Panc1 (cell line): Measurements from ENCODE around the gene LRP4. TPM values are rescaled to one million over a fixed set of nuclear protein-coding genes. Genes with fewer than 3 reads are reported as not detected.

Source experiments
- ATAC-seq: fragments of 200-7000 bp; cut with Tn5 transposase; 2 replicates; pipeline ENCODE4 v1.9.1; 2020; ENCODE audit warnings: mild to moderate bottlenecking, moderate library complexity
- Bru-seq: library from RNA; stranded (reverse); fragments of 400-500 nt; gene quantifications from one replicate; lab custom pipeline; 2021; lab: Mats Ljungman, UMichigan
- BruChase-seq, 2 experiments: library from RNA; stranded (reverse); fragments of 400-500 nt; gene quantifications; one replicate each; lab custom pipeline; 2021; lab: Mats Ljungman, UMichigan
- BruUV-seq: library from RNA; stranded (reverse); fragments of 400-500 nt; replicated peaks from 2 replicates; lab custom pipeline; 2021; lab: Mats Ljungman, UMichigan
- CTCF ChIA-PET: fragments of 300-600 bp; sonication (Branson Sonifier 250); formaldehyde crosslinking; loops from one replicate; lab custom pipeline; 2022; ENCODE audit warnings: antibody characterized with exemption; lab: Charles Lee
- POLR2A ChIA-PET: fragments of 300-600 bp; sonication (Branson Sonifier 250); formaldehyde crosslinking; loops from one replicate; lab custom pipeline; 2022; ENCODE audit warnings: antibody characterized with exemption; lab: Charles Lee
- DNase-seq: peaks from one replicate; pipeline ENCODE4 v3.0.0-alpha.2; 2010; ENCODE audit warnings: low read depth, low spot score
- H3K27ac ChIP-seq: 2 replicates; pipeline ENCODE4 v1.5.1; 2011; ENCODE audit warnings: mild to moderate bottlenecking, low read length, inconsistent platforms
- H3K27me3 ChIP-seq: fragments of 200-500 bp; sonication (Bioruptor generic); 2 replicates; pipeline ENCODE4 v1.6.0; 2014; ENCODE audit warnings: low read length, inconsistent platforms; ENCODE audit not compliant: control insufficient read depth, insufficient read depth
- H3K36me3 ChIP-seq: fragments of 200-500 bp; sonication (Bioruptor generic); 2 replicates; pipeline ENCODE4 v1.5.1; 2014; ENCODE audit warnings: inconsistent platforms, mild to moderate bottlenecking, low read length, moderate library complexity; ENCODE audit not compliant: control insufficient read depth, insufficient read depth
- H3K4me1 ChIP-seq: 2 replicates; pipeline ENCODE4 v1.5.1; 2011; ENCODE audit warnings: inconsistent platforms, mild to moderate bottlenecking, low read length, moderate library complexity; ENCODE audit not compliant: control insufficient read depth, insufficient read depth
- H3K4me3 ChIP-seq, 2 experiments: 2 replicates each; pipeline ENCODE4 v1.5.1; 2011 to 2012; ENCODE audit warnings: low read depth in 2 of 2, low read length in 2 of 2, mild to moderate bottlenecking in 2 of 2, inconsistent platforms in 1 of 2, moderate library complexity in 1 of 2
- H3K9me3 ChIP-seq: fragments of 200-500 bp; sonication (Bioruptor generic); 2 replicates; pipeline ENCODE4 v1.5.1; 2014; ENCODE audit warnings: low read depth, mild to moderate bottlenecking, inconsistent platforms, low read length, moderate library complexity; ENCODE audit not compliant: control insufficient read depth, insufficient read depth
- CTCF ChIP-seq: fragments of 450-650 bp; IDR thresholded peaks from 2 replicates; pipeline ENCODE4 v1.5.1; 2017; ENCODE audit warnings: mild to moderate bottlenecking
- POLR2AphosphoS5 ChIP-seq: IDR thresholded peaks from 2 replicates; pipeline ENCODE4 v1.6.1; 2012; ENCODE audit warnings: mild to moderate bottlenecking, low read depth, low read length, moderate library complexity
- REST ChIP-seq, 2 experiments: IDR thresholded peaks; 2 replicates each; pipeline ENCODE4 v1.6.1; 2011 to 2012; ENCODE audit warnings: low read depth in 2 of 2, control low read depth in 1 of 2, low read length in 1 of 2, mild to moderate bottlenecking in 1 of 2, moderate library complexity in 1 of 2; ENCODE audit not compliant: insufficient read depth in 1 of 2
- SIN3A ChIP-seq: IDR thresholded peaks from 2 replicates; pipeline ENCODE4 v1.6.1; 2012; ENCODE audit warnings: low read depth, mild to moderate bottlenecking, low read length, moderate library complexity, borderline replicate concordance; ENCODE audit not compliant: insufficient read depth
- TCF7L2 ChIP-seq: IDR thresholded peaks from 2 replicates; pipeline ENCODE4 v1.6.1; 2011; ENCODE audit warnings: mild to moderate bottlenecking, low read depth, low read length, inconsistent platforms
- in situ Hi-C: cut with HindIII; loops from 2 replicates; pipeline ENCODE4 v1.10.0; 2016; ENCODE audit warnings: low sequenced_read_pairs, low pct_unique_long_range_greater_than_20kb
- intact Hi-C: fragments of 100-400 bp; cut with micrococcal nuclease; formaldehyde crosslinking; loops from one replicate; pipeline ENCODE4 v1.10.0; 2022; ENCODE audit not compliant: unreplicated experiment
- long read RNA-seq: library from polyadenylated mRNA; unstranded; transcript quantifications from one replicate; pipeline ENCODE4 v2.0.0, GENCODE V29; 2021; ENCODE audit not compliant: unreplicated experiment
- polyA plus RNA-seq: library from polyadenylated mRNA; unstranded; fragments of >200 nt; gene quantifications from one replicate; pipeline ENCODE4 v1.2.1, GENCODE V29; 2012; ENCODE audit warnings: missing spikeins; ENCODE audit not compliant: insufficient read length
- total RNA-seq: library from RNA; stranded (reverse); gene quantifications from one replicate; pipeline ENCODE4 v1.2.1, GENCODE V29; 2021; ENCODE audit not compliant: unreplicated experiment

Gene LRP4, protein sequence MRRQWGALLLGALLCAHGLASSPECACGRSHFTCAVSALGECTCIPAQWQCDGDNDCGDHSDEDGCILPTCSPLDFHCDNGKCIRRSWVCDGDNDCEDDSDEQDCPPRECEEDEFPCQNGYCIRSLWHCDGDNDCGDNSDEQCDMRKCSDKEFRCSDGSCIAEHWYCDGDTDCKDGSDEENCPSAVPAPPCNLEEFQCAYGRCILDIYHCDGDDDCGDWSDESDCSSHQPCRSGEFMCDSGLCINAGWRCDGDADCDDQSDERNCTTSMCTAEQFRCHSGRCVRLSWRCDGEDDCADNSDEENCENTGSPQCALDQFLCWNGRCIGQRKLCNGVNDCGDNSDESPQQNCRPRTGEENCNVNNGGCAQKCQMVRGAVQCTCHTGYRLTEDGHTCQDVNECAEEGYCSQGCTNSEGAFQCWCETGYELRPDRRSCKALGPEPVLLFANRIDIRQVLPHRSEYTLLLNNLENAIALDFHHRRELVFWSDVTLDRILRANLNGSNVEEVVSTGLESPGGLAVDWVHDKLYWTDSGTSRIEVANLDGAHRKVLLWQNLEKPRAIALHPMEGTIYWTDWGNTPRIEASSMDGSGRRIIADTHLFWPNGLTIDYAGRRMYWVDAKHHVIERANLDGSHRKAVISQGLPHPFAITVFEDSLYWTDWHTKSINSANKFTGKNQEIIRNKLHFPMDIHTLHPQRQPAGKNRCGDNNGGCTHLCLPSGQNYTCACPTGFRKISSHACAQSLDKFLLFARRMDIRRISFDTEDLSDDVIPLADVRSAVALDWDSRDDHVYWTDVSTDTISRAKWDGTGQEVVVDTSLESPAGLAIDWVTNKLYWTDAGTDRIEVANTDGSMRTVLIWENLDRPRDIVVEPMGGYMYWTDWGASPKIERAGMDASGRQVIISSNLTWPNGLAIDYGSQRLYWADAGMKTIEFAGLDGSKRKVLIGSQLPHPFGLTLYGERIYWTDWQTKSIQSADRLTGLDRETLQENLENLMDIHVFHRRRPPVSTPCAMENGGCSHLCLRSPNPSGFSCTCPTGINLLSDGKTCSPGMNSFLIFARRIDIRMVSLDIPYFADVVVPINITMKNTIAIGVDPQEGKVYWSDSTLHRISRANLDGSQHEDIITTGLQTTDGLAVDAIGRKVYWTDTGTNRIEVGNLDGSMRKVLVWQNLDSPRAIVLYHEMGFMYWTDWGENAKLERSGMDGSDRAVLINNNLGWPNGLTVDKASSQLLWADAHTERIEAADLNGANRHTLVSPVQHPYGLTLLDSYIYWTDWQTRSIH (N-terminal part only)
- total RNA-seq: 11.7 TPM
- polyA plus RNA-seq: 8.8 TPM
- Bru-seq, nascent RNA: percentile 50 among the genes with signal in this experiment
- BruChase-seq, experiment 1, labeled RNA remaining after a 2-hour chase: percentile 49 among the genes with signal in this experiment
- percentile 54 among the genes with signal in this experiment for BruChase-seq, experiment 2, labeled RNA remaining after a 6-hour chase
- long read RNA-seq, full-length matches to known transcripts: 1 of 8 reads
- long read RNA-seq, partial matches to known transcripts: 4 of 8 reads
- long read RNA-seq, other reads (novel, unspliced or antisense): 3 of 8 reads

- in situ Hi-C loops (no loop called here), intact Hi-C loops (no loop called here)
- peaks cover 20% of the 10 kb centered on the region for H3K4me1 ChIP-seq
- H3K27me3 ChIP-seq: no peaks in the 10 kb centered on the region
- ChIA-PET CTCF (interaction anchor here (1.5 kb wide), 1 partner anchor 235 kb away, joined by 4 read pairs; no protein-coding TSS in a partner anchor), POLR2A (interaction anchor here (0.6 kb wide), 1 partner anchor 30 kb away, joined by 5 read pairs; no protein-coding TSS in a partner anchor)
- no peaks in the 10 kb centered on the region for H3K36me3 ChIP-seq
- peak within 1 kb of the TSS; percentile 45 for H3K27ac ChIP-seq
- DNase-seq: no peak
- H3K4me3 ChIP-seq: peak within 1 kb of the TSS; percentile 52 to 59
- TF ChIP-seq CTCF (peak; percentile 29; the same call in 1 of the 2 replicates), REST (IDR thresholded peaks at IDR 0.05; ENCODE audit: insufficient read depth in 1 of 2, low read depth in 2 of 2, low read length in 1 of 2) (no peak)
- no TSS peak for BruUV-seq
- ATAC-seq: peak; percentile 83
- no peaks in the 10 kb centered on the region for H3K9me3 ChIP-seq
Observed at GRCh38 chr11:46918083-46918787, at the start of gene LRP4. LRP4 (minus strand) TSS chr11:46918550; CDS start chr11:46918379, 171 bp downstream.

GRCh38 chr11:46967962-46968361, 49.6 kb upstream of the LRP4 start:
- Histone ChIP-seq H3K4me3 (no peak overlapping the region), H3K4me1 (no peaks in the 10 kb centered on the region), H3K9me3 (no peaks in the 10 kb centered on the region), H3K27ac (no peak overlapping the region), H3K36me3 (no peaks in the 10 kb centered on the region), H3K27me3 (no peaks in the 10 kb centered on the region)
- CTCF ChIA-PET: no interaction called here
- intact Hi-C loops (no loop called here), in situ Hi-C loops (no loop called here)
- POLR2A ChIA-PET: no interaction called here
- DNase-seq (no peak), ATAC-seq (no peak)
- TF ChIP-seq POLR2AphosphoS5: no peak
- TF ChIP-seq CTCF: no peak
- TF ChIP-seq REST (IDR thresholded peaks at IDR 0.05; ENCODE audit: insufficient read depth in 1 of 2, low read depth in 2 of 2, low read length in 1 of 2): no peak
- no peak for TF ChIP-seq SIN3A
- TF ChIP-seq TCF7L2: no peak
- BruUV-seq: no TSS peak
